ENCODE data around the gene IL36RN. TPM values are rescaled to one million over a fixed set of nuclear protein-coding genes. Genes with fewer than 3 reads are reported as not detected.

Gene IL36RN
- total and polyA plus RNA-seq, 7 donors = not detected

GRCh38 chr2:113105047-113105785 is 46.2 kb downstream of the IL36RN start:
- H3K36me3 ChIP-seq (ENCODE audit: insufficient read depth in 1 of 2, low read depth in 1 of 2) = no peaks in the 10 kb centered on the region
- ATAC-seq = no peak
- H3K9me3 ChIP-seq = no peaks in the 10 kb centered on the region
- 62 to 64% (median 63%) methylated on average over 6 of the region's 6 CpGs for WGBS, 3 donors
- no peaks in the 10 kb centered on the region for H3K27me3 ChIP-seq (ENCODE audit: insufficient read depth in 3 of 3, low read length in 2 of 3)
- intact Hi-C loops (cut with DNase I) = no loop called here
- no peak for TF ChIP-seq CTCF (IDR thresholded peaks at IDR 0.05)
- no peak overlapping the region for H3K27ac ChIP-seq
- H3K4me3 ChIP-seq = no peak overlapping the region
- no peaks in the 10 kb centered on the region for H3K4me1 ChIP-seq
- DNase-seq = no peak

GRCh38 chr2:113111121-113111520 is 52.1 kb downstream of the IL36RN start:
- 55 to 68% (median 60%) methylated on average over 3 of the region's 3 CpGs for WGBS, 3 donors
- no peaks in the 10 kb centered on the region for H3K27me3 ChIP-seq (ENCODE audit: insufficient read depth in 3 of 3, low read length in 2 of 3)
- DNase-seq (no peak), ATAC-seq (no peak)
- no peaks in the 10 kb centered on the region for H3K36me3 ChIP-seq (ENCODE audit: insufficient read depth in 1 of 2, low read depth in 1 of 2)
- no peak overlapping the region for H3K4me3 ChIP-seq
- H3K9me3 ChIP-seq = no peaks in the 10 kb centered on the region
- H3K4me1 ChIP-seq = no peaks in the 10 kb centered on the region
- H3K27ac ChIP-seq = no peak overlapping the region
- no peak for TF ChIP-seq CTCF (IDR thresholded peaks at IDR 0.05)
- intact Hi-C loops (cut with DNase I) = no loop called here

GRCh38 chr2:113111823-113112287 is 52.9 kb downstream of the IL36RN start:
- ATAC-seq = no peak
- Histone ChIP-seq H3K27me3 (ENCODE audit: insufficient read depth in 3 of 3, low read length in 2 of 3) (no peaks in the 10 kb centered on the region), H3K4me3 (no peak overlapping the region), H3K27ac (no peak overlapping the region), H3K4me1 (no peaks in the 10 kb centered on the region), H3K36me3 (ENCODE audit: insufficient read depth in 1 of 2, low read depth in 1 of 2) (no peaks in the 10 kb centered on the region), H3K9me3 (no peaks in the 10 kb centered on the region)
- no peak for TF ChIP-seq CTCF (IDR thresholded peaks at IDR 0.05)
- WGBS, 3 donors = 67 to 81% (median 70%) methylated on average over 6 of the region's 6 CpGs
- intact Hi-C loops (cut with DNase I) = no loop called here
- no peak for DNase-seq

- H3K27me3 ChIP-seq (ENCODE audit: insufficient read depth in 3 of 3, low read length in 2 of 3) = no peaks in the 10 kb centered on the region
- WGBS, 3 donors = 84 to 86% (median 85%) methylated on average over 8 of the region's 8 CpGs
- no peak overlapping the region for H3K4me3 ChIP-seq
- no peaks in the 10 kb centered on the region for H3K9me3 ChIP-seq
- intact Hi-C loops (cut with DNase I) = no loop called here
- no peaks in the 10 kb centered on the region for H3K4me1 ChIP-seq
- ATAC-seq (no peak), DNase-seq (no peak)
- no peak overlapping the region for H3K27ac ChIP-seq
- TF ChIP-seq CTCF (IDR thresholded peaks at IDR 0.05) = no peak
- no peaks in the 10 kb centered on the region for H3K36me3 ChIP-seq (ENCODE audit: insufficient read depth in 1 of 2, low read depth in 1 of 2)
Measured at GRCh38 chr2:113112441-113112840, 53.4 kb downstream of the IL36RN start.

GRCh38 chr2:113112871-113113270 is 53.9 kb downstream of the IL36RN start:
- H3K27ac ChIP-seq = no peak overlapping the region
- no peak for TF ChIP-seq CTCF (IDR thresholded peaks at IDR 0.05)
- no peaks in the 10 kb centered on the region for H3K36me3 ChIP-seq (ENCODE audit: insufficient read depth in 1 of 2, low read depth in 1 of 2)
- WGBS, 3 donors = 79 to 81% (median 79%) methylated on average over 6 of the region's 6 CpGs
- no peak for ATAC-seq
- H3K4me3 ChIP-seq = no peak overlapping the region
- no peaks in the 10 kb centered on the region for H3K9me3 ChIP-seq
- intact Hi-C loops (cut with DNase I) = no loop called here
- no peaks in the 10 kb centered on the region for H3K4me1 ChIP-seq
- H3K27me3 ChIP-seq (ENCODE audit: insufficient read depth in 3 of 3, low read length in 2 of 3) = no peaks in the 10 kb centered on the region
- DNase-seq = no peak
